Stimulated activated CD8-positive, alpha-beta memory T cell treated with anti-CD3 and anti-CD28 coated beads, Interleukin-12 subunit alpha, Interleukin-12 subunit beta, amount 100 ng/mL, for 1 hour (primary cell): ENCODE data around the gene SLFN13.
"Not testable (repeated sequence)": the region's sequence is repeated elsewhere in the genome, so short reads cannot be mapped to it uniquely, and the experiment has no call there.

Experiments used
- DNase-seq: peaks from one replicate; pipeline ENCODE4 v3.0.0-alpha.2; 2020; ENCODE audit warnings: low read depth

Gene SLFN13

DNA sequence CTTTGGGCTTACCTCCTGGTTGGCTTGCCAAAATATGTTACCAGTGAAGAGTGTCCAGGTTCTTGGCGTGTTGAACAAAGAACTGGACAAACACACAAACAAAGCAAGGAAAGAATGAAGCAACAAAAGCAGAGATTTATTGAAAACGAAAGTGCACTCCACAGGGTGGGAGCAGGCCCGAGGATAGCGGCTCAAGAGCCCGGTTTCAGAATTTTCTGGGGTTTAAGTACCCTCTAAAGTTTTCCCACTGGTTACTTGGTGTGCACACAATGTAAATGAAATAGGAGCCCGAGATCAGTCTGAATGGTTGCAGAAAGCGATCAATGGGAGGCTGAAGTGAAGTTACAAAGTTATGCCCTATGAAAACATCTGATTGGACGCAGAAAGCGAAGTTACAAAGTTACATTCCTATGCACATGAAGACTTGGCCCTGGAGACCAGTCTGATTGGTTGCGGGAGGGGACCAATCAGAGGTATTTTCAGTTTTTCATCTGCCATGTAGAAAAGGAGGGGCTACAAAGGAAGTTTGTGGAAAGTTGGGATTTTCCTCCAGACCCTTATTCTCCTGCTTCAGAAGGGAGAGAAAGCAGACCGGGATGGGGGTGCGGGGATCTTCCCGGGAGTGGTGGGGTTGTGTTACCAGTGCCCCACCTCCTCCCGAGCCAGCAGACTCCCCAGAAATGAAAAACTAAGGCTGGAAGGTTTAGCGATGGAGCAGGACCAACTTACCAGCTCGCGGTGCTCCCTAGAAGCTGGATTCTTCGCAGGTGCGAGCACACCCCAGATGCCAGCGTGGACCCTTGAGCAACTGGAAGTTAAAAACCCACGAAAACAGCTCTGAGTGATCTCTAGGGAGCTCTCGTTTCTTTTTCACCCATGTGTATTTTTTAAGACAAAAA lies 16.1 kb downstream of the SLFN13 start, which contains the start of gene SLFN12:
Gene SLFN12, minus strand, starts transcription at position 325 of the 899 bp plus-strand sequence. CDS start 9,472 bp downstream, outside the sequence.
- no peak for DNase-seq

DNA sequence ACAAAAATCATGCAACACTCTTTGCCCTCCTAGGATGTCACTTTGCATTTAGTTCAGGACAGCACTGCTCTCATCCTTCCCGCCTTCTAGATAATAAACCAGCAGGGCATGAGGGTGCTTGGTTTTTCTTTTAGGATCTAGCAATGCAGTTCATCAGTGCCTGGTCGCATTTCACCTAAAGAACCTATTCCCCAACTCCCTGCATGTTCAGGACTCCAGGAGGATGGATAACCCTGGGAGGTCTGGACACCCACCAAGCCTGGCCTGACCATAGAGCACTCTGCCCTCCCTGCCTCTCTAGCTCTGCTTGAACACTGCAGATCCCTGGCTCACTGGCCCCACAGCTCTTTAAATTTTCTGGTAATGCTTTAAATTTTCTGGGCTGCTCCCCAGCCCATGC lies 18.9 kb downstream of the SLFN13 start:
- no peak for DNase-seq

DNA sequence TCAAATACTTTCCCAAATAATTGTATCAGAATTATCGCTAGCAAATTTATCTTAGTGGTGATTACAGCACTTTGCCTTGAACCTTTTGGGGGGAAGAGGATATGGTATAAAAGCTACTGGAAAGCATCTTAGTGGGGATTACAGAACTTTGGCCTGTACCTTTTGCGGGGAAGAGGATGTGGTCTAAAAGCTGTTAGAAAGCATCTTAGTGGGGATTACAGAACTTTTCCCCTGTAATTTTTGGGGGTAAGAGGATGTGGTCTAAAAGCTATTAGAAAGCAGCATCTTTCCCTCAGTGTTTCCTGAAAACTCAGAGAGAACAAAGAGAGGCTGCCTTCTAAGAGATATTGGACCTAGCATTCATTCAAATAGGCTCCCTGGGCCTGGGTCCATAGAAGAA lies 20.3 kb downstream of the SLFN13 start:
- no peak for DNase-seq

DNA sequence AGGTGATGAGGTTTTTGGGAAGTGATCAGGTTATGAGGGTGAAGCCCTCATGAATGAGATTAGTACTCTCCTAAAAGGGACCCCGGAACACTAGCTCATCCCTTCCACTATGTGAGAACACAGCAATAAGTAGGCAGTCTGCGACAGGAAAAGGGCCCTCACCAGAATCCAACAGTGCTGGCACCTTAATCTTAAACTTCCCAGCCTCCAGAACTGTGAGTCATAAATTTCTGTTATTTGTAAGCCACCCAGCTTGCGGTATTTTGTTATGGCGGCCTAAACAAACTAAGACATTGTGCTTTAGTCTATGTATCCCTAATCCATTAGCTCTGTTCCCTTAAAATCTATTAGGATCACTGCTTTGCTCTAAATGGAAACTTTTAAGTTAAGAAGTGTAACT lies 24.8 kb downstream of the SLFN13 start:
- no peak for DNase-seq

DNA sequence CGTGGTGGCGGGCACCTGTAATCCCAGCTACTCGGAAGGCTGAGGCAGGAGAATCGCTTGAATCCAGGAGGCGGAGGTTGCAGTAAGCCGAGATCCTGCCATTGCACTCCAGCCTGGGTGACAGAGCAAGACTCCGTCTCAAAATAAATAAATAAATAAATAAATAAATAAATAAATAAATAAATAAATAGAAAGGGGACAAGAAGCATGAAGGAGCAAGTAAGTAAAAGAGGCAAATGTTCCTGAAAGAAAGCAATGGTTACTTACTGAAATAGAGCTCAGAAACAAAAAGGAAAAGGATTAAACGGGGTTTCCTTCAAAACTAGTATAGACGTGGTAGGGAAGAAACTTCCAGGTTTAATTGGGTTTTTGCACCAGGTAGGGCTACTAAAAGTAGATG lies 27.5 kb downstream of the SLFN13 start:
- not testable (repeated sequence) for DNase-seq

DNA sequence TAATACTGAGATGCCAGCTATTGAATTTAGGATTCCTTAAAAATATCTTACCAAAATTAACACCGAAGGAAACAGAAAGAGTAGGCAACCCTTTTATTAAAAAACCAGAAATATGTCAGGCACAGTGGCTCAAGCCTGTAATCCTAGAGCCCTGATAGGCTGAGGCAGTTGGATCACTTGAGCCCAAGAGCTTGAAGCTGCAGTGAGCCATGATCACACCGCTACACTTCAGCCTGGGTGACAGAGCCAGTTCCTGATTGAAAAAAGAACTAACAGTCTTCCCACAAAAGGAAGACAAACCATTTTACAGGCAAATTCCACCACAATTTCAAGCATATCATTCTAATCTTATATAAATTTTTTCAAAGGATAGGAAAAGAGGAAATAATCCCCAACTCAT lies 31.9 kb downstream of the SLFN13 start:
- no peak for DNase-seq

DNA sequence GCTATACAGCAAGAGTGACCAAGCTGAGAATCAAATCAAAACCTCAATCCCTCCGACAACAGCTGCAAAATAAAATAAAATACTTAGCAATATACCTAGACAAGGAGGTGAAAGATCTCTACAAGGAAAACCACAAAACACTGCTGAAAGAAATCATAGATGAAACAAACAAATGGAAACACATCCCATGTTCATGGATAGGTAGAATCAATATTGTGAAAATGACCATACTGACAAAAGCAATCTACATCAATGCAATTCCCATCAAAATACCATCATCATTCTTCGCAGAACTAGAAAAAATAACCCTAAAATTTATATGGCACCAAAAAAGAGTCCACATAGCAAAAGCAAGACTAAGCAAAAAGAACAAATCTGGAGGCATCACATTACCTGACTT lies 33.9 kb downstream of the SLFN13 start:
- not testable (repeated sequence) for DNase-seq

DNA sequence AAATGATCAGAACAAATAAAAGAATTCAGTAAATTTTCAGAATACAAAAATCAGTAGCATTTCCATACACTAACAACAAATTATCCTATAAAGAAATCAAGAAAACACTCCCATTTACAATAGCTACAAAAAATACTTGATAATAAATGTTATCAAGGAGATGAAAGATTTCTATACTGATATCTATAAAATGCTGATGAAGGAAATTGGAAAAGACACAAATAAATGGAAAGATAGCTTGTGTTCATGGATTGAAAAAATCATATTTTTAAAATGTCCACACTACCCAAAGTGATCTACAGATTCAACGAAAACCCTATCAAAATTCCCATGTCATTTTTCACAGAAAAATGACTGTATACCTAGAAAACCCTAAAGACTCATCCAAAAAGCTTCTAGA lies 34.3 kb downstream of the SLFN13 start:
- no peak for DNase-seq

DNA sequence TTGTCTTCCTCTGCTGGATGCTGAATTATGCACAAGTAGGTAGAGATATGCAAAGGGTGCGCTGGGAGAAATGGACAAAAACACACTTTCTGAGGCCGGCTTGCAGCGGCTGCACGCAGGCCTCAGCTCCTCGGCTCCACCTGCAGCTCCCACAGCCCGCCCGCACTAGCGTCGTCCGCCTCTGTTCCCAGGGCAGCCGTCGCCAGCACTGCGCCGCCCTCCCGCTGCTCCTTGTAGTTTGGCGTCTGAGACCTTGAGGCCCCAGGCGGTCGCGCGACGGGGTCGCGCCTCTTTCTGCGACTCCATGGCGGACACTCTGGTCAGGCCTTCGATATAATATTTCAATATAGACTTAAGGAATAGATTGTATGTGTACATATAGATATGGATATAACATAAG lies 41.0 kb downstream of the SLFN13 start:
- DNase-seq, result no peak

DNA sequence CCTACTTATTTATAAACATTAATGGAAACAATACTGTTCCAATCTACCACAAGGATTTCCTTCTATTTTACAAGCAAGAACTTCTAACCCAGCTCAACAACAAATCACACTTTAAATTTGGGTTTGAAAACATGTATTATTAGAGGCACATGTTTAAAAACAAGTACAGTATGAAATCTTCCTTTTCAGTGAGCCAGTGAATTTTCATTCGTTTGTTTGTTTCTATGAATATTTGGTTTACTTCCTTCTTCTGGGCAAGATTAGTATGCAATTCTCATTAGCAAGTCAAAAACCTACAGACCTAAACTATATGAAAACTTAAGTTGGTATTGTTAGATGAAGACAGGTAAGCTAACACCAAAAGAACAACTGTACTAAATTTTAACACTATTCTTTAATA lies 42.0 kb downstream of the SLFN13 start:
- no peak for DNase-seq

DNA sequence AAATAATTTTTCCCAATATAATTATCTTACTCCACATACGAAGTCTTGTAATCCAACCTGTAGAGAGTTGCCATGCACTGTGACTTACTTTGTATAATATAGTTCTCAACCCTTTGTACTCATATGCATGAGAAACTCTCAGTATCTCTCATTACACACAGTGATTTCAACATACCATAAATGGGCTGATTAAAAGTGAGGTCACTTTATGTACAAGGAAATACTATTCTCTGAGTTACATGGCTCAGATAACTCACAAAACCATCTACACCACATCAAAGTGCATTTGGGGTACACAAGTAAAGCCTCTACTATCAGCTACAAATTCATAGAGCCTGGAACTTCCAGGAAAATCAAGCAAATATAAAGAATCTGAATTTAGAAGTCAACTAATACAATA lies 44.2 kb downstream of the SLFN13 start:
- no peak for DNase-seq

DNA sequence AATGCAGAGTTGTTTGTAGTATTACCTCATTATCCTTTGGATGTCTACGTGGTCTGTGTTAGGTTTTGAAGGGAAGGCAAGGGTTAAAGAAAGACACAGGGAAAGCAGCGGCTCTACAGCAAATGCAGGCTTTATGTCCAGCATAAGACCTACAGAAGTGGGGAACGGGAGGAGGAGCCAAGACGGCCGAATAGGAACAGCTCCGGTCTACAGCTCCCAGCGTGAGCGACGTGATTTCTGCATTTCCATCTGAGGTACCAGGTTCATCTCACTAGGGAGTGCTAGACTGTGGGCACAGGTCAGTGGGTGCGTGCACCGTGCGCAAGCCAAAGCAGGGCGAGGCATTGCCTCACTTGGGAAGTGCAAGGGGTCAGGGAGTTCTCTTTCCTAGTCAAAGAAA lies 54.8 kb downstream of the SLFN13 start:
- DNase-seq, result not testable (repeated sequence)

DNA sequence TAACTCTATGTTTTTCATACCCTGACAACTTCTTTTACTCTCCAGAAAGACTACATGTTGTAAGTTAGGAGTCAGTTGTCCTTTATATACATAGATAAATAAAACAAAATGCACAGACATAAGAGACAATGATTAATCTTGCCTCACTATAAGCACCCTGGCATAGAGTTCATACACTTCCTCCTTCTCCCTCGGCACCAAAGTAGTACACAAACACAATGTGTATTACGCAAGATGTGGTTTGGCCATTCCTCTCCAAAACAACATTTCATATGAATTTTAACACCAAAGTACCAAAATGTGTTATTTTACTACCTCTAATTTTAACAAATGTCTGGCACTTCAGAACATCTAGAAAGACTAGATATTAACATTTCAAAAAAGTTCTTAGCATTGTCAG lies 57.9 kb downstream of the SLFN13 start:
- DNase-seq, result no peak

DNA sequence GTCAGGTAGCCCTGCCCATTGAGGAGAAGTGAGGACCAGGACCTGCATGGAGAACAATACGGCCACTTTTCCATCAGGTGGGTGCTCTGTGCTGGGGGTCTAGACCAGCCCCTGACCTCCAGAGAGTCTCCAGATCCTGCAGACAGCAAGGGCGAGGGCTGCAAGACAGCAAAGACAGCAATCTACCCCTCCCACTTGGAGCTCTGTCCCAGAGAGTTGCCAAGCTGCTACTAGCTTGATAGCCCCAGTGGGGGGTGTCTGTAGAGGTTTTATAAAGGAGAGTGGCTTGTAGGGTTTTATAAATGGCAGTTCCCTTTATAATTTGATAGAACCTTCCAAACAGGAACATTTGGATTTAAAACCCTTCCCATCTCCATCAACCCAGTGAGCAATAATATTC lies 58.4 kb downstream of the SLFN13 start:
- no peak for DNase-seq

DNA sequence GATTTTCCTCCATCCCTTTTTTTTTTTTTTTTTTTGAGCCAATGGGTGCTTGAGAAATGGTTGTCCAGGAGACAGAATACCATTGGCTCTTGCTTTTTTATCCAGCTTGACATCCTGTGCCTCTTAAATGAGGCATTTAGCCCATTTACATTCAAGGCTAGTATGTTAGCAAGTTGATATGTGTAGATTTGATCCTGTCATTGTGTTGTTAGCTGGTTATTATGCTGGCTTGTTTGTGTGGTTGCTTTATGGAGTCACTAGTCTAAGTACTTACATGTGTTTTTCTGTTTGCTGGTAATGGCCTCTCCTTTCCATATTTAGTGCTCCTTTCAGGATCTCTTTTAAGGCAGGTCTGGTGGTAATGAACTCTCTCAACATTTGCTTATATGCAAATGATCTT lies 61.1 kb downstream of the SLFN13 start:
- DNase-seq, result no peak
